ENCODE data around the gene GALNTL6. TPM values are rescaled to one million over a fixed set of nuclear protein-coding genes. Genes with fewer than 3 reads are reported as not detected.

GALNTL6 gene
- total RNA-seq, 4 donors from 2014 or later = 0.26 to 4.0 (median 1.5) TPM; not detected in 1

DNA sequence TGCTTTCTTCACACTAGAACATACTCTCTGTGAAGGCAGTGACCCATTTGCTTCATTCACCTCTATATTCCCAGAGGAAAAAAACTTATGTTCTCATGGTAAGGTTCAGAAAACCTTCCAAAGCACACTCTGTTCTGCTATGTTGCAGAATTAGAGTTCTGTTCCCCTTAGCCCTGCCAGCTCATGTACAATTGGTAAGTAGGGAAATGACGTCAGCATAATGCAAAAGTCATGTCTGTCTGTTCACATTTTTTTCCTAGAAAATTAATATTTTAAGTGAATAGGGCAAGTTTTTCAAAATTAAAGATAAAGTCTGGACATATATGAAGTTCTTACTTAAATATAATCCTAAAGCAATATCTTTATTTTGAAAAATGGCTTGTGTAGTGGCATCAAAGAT, 443.6 kb downstream of the GALNTL6 start:
- Histone ChIP-seq H3K9me3 (no peaks in the 10 kb centered on the region), H3K36me3 (no peaks in the 10 kb centered on the region), H3K4me3 (no peak overlapping the region), H3K4me1 (no peaks in the 10 kb centered on the region), H3K27me3 (no peaks in the 10 kb centered on the region), H3K27ac (no peak overlapping the region)
- TF ChIP-seq POLR2AphosphoS5 (IDR thresholded peaks at IDR 0.05) (no peak), EP300 (IDR thresholded peaks at IDR 0.05) (no peak), POLR2A (IDR thresholded peaks at IDR 0.05) (no peak)
- TF ChIP-seq, protein P1, sequence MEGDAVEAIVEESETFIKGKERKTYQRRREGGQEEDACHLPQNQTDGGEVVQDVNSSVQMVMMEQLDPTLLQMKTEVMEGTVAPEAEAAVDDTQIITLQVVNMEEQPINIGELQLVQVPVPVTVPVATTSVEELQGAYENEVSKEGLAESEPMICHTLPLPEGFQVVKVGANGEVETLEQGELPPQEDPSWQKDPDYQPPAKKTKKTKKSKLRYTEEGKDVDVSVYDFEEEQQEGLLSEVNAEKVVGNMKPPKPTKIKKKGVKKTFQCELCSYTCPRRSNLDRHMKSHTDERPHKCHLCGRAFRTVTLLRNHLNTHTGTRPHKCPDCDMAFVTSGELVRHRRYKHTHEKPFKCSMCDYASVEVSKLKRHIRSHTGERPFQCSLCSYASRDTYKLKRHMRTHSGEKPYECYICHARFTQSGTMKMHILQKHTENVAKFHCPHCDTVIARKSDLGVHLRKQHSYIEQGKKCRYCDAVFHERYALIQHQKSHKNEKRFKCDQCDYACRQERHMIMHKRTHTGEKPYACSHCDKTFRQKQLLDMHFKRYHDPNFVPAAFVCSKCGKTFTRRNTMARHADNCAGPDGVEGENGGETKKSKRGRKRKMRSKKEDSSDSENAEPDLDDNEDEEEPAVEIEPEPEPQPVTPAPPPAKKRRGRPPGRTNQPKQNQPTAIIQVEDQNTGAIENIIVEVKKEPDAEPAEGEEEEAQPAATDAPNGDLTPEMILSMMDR (IDR thresholded peaks at IDR 0.05) = no peak
- WGBS = 61% methylated on average over 1 of the region's 1 CpG
- DNase-seq (ENCODE audit: low spot score in 2 of 2) = no peak

DNA sequence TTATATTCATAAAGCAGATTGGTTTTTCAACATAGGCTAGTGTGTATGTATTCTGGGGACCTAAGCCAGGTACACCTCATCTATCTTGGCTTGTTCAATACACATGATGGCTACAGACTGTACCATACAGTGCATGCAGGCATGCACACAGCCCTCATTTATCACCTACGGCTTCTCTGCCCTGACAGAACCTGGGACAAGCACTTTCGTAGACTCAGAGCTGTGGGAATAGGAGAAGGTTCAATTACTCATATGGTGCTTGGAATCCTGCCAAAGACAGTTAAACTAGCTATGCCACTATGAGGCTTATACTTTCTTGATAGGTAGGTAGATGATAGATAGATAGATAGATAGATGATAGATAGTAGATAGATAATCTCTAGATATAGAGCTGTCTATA, 457.2 kb downstream of the GALNTL6 start:
- TF ChIP-seq POLR2AphosphoS5 (IDR thresholded peaks at IDR 0.05) (no peak), EP300 (IDR thresholded peaks at IDR 0.05) (no peak), POLR2A (IDR thresholded peaks at IDR 0.05) (no peak)
- TF ChIP-seq, protein P1 (IDR thresholded peaks at IDR 0.05) = no peak
- no peak overlapping the region for H3K4me3 ChIP-seq

DNA sequence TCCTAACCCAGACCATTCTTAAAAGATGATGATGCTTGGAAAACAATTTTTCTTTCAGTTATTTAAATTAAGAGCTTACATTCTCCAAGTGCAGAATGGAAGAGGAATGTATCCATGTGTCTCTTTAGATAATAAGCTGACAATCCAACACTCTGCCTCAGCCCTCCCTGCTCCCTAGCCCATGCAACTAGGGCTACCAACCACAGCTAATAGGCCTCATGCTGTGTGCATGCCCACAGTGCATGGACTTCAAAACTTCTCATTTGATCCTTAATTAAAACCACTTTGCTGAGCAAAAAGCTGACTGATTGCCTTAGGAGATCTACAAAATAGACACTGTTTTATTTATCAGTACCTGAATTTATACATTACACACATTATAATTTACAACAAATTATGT, 473.9 kb downstream of the GALNTL6 start:
- TF ChIP-seq POLR2A (IDR thresholded peaks at IDR 0.05) (no peak), EP300 (IDR thresholded peaks at IDR 0.05) (no peak), POLR2AphosphoS5 (IDR thresholded peaks at IDR 0.05) (no peak)
- TF ChIP-seq, protein P1 (IDR thresholded peaks at IDR 0.05) = no peak
- Histone ChIP-seq H3K36me3 (no peaks in the 10 kb centered on the region), H3K4me3 (no peak overlapping the region), H3K9me3 (no peaks in the 10 kb centered on the region), H3K27ac (no peak overlapping the region), H3K4me1 (no peaks in the 10 kb centered on the region), H3K27me3 (no peaks in the 10 kb centered on the region)
- no peak for DNase-seq (ENCODE audit: low spot score in 2 of 2)

More for the DNA sequence above, 457.2 kb downstream of the GALNTL6 start:
- H3K9me3 ChIP-seq = no peaks in the 10 kb centered on the region
- no peaks in the 10 kb centered on the region for H3K4me1 ChIP-seq
- no peaks in the 10 kb centered on the region for H3K27me3 ChIP-seq
- DNase-seq (ENCODE audit: low spot score in 2 of 2) = no peak
- WGBS = 41% methylated on average over 2 of the region's 2 CpGs
- no peak overlapping the region for H3K27ac ChIP-seq
- no peaks in the 10 kb centered on the region for H3K36me3 ChIP-seq

DNA sequence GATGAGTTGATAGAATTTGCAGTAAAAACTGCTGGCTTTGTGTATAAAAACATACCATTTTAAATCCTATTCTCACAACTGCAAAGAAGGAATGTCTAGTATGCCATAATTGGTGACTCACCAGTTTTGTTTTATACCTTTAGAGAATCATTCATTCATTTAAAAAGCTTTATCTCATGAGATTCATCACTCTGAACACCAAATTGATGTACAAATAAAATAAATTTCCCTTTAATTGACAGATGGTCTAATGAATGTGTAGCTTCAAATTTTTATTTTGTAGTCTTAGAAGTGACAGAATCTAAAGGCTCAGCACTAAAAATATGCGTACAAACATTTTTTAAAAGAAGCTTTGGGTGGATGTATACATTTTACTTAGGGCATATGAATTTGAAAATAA, 492.5 kb downstream of the GALNTL6 start:
- no peak overlapping the region for H3K27ac ChIP-seq
- no peak overlapping the region for H3K4me3 ChIP-seq
- no peaks in the 10 kb centered on the region for H3K36me3 ChIP-seq
- no peaks in the 10 kb centered on the region for H3K4me1 ChIP-seq
- no peak for TF ChIP-seq EP300 (IDR thresholded peaks at IDR 0.05)
- no peak for TF ChIP-seq POLR2A (IDR thresholded peaks at IDR 0.05)
- TF ChIP-seq, protein P1 (IDR thresholded peaks at IDR 0.05) = no peak
- TF ChIP-seq POLR2AphosphoS5 (IDR thresholded peaks at IDR 0.05) = no peak
- 72% methylated on average over 1 of the region's 1 CpG for WGBS
- H3K9me3 ChIP-seq = peaks cover 2% of the 10 kb centered on the region
- no peaks in the 10 kb centered on the region for H3K27me3 ChIP-seq
- DNase-seq (ENCODE audit: low spot score in 2 of 2) = no peak

DNA sequence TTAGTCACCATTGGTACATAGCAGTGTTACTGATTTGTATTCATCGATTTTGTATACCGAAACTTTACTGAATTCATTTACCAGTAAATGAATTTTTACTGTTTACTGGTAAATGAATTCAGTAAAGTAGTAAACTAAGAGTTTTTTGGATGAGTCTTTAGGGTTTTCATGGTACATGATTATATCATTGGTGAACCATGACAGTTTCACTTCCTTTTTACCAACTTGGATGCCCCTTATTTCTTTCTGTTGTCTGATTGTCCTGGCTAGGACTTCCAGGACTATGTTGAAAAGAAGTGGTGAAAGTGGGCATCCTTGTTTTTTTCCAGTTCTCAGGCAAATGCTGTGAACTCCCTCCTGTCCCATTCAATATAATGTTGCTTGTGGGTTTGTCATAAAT, 494.9 kb downstream of the GALNTL6 start:
- Histone ChIP-seq H3K27me3 (no peaks in the 10 kb centered on the region), H3K4me1 (no peaks in the 10 kb centered on the region), H3K36me3 (no peaks in the 10 kb centered on the region), H3K4me3 (no peak overlapping the region), H3K27ac (no peak overlapping the region), H3K9me3 (no peaks in the 10 kb centered on the region)
- no peak for DNase-seq (ENCODE audit: low spot score in 2 of 2)
- TF ChIP-seq, protein P1 (IDR thresholded peaks at IDR 0.05) = no peak
- TF ChIP-seq POLR2AphosphoS5 (IDR thresholded peaks at IDR 0.05) (no peak), POLR2A (IDR thresholded peaks at IDR 0.05) (no peak), EP300 (IDR thresholded peaks at IDR 0.05) (no peak)
- WGBS = 84% methylated on average over 2 of the region's 2 CpGs

Measured in suprapubic skin (tissue), 4 donors.